HG02973 (cell line): ENCODE results near the gene FLNB.
A peak's percentile ranks its signal among the peaks of the same experiment; 100 is the strongest.

Experiments
- ATAC-seq: cut with Tn5 transposase; IDR thresholded peaks from one replicate; pipeline ENCODE4 v1.9.1; 2021; ENCODE audit warnings: moderate library complexity; ENCODE audit not compliant: unreplicated experiment

The FLNB gene

GRCh38 chr3:58176827-58177489 is 168.7 kb downstream of the FLNB start:
- ATAC-seq: no peak

- peak; percentile 74 for ATAC-seq
Measured at GRCh38 chr3:58177747-58178527, 169.7 kb downstream of the FLNB start.

- no peak for ATAC-seq
Measured at GRCh38 chr3:58178528-58179234, 170.5 kb downstream of the FLNB start.

GRCh38 chr3:58179235-58180098 is 171.2 kb downstream of the FLNB start:
- no peak for ATAC-seq

- ATAC-seq: no peak
Measured at GRCh38 chr3:58180099-58180880, 172.1 kb downstream of the FLNB start.

GRCh38 chr3:58180940-58181587 is 172.8 kb downstream of the FLNB start:
- ATAC-seq: no peak

- no peak for ATAC-seq
Measured at GRCh38 chr3:58183221-58183620, 175.0 kb downstream of the FLNB start.

GRCh38 chr3:58183891-58184290 is 175.7 kb downstream of the FLNB start:
- no peak for ATAC-seq

GRCh38 chr3:58184309-58184981 is 176.2 kb downstream of the FLNB start:
- ATAC-seq: no peak

GRCh38 chr3:58184982-58185360 is 176.7 kb downstream of the FLNB start:
- ATAC-seq: no peak

GRCh38 chr3:58188173-58188564 is 179.9 kb downstream of the FLNB start:
- ATAC-seq: no peak

- ATAC-seq: no peak
Measured at GRCh38 chr3:58188921-58189451, 180.8 kb downstream of the FLNB start.

- no peak for ATAC-seq
Measured at GRCh38 chr3:58189691-58190090, 181.5 kb downstream of the FLNB start.

GRCh38 chr3:58190291-58190690 is 182.1 kb downstream of the FLNB start:
- ATAC-seq: no peak

- no peak for ATAC-seq
Measured at GRCh38 chr3:58190882-58191281, 182.7 kb downstream of the FLNB start.

GRCh38 chr3:58191361-58191991 is 183.3 kb downstream of the FLNB start:
- no peak for ATAC-seq

GRCh38 chr3:58192069-58192468 is 183.8 kb downstream of the FLNB start:
- ATAC-seq: no peak

- ATAC-seq: no peak
Measured at GRCh38 chr3:58193682-58194407, 185.6 kb downstream of the FLNB start.
